NCI-H1092 (cell line): ENCODE measurements around the gene TTC28.
"Not testable (repeated sequence)": the region's sequence is repeated elsewhere in the genome, so short reads cannot be mapped to it uniquely, and the experiment has no call there.

Experiments used
- DNase-seq: peaks from one replicate; lab custom pipeline; 2025; lab: John Stamatoyannopoulos, UW

TTC28 gene

DNA sequence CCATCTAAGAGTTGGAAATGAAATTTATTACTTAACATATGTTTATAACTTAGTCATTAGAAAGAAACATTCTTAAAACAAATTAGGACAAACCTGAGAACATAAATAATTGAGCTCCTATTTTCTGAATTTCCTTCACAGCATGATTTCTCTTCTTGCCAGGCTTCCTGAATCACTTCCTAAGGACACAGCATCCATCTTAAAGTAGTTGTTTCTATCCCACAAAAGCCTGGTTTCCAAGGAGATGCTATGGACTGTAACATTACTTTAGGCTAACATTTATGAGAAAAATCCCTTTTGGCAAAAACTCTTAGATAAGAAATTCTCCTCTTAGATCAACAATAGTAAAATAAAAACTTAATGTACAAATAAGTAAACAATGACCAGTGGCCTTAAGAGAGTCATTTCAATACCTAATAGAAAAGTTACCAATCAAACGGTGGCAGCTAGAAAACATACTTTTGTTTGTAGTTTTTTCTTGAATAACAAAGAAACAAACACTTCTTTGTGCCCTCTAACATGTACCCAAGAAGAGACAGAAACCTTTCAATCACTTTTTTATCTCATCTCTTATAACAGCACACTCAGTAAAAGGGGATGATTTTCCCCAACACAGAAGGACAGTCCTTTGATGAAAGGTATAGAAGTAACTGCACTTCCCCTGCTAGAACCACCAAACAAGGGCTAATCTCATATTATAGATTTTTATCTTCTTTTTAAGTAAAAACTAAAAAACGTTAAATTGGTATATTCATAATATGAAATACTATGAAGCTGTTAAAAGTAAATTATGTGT lies 74.5 kb downstream of the TTC28 start:
- no peak for DNase-seq

DNA sequence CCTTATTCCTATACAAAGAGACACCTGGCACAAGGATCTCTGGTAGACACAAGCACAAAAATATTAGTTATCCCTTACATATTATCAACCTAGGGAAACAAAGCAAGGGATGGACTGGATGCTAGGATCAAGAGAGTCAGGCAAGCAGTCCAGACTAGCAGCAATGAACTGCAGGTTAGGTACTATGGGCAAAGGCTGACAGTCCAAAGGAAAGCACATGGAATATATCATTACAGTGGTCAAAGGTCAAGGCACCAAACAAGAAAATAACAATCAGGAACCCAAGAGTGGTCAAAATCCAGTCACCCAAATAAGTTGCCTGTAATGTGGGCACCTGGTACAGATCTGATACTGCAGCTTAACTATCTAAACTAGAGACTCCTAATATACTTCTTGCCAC lies 77.7 kb downstream of the TTC28 start:
- no peak for DNase-seq

DNA sequence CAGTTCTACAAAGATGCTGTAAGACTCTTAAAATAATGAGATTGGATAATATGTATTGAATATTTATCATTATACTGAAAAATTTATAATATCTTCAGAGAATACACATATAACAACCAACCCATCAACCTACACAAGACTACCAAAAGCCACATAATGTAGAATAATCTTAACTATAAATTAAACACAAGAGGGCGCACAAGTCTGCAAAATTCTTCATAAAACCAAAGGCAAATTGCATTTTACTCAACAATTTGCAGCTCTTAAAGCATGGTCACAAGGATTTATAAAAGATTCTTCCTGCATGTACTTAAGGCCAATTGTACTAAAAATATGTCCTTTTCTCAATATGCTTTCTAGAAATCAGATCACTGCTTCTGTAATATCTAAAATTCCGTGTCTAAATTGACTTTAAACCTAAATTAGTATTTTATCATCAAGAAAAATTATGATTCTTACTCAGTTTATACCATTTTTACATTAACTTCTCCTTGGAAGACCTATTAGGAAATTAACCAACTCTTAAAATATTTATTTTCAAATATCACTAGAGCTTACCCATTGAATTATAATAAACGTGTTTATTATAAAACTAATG lies 79.0 kb downstream of the TTC28 start:
- peak; percentile 30 for DNase-seq

DNA sequence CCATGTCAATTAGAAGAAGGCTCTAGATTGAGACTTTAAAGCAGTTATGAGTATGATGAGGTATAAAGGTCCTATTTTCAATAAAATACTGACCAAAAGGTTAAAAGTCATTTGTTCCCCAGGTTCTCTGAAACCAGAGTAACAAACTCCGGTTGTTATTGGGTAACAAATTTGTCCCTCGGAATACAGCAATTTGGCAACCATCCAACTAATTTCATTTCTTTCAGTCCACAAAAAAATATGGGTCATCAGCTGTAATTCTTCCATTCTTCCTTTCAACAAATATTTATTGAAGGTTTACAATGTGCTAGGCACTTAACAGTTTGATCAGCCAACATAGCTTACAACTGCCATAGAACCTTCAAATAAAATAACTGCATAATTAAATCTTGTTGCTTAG lies 79.9 kb downstream of the TTC28 start:
- no peak for DNase-seq

DNA sequence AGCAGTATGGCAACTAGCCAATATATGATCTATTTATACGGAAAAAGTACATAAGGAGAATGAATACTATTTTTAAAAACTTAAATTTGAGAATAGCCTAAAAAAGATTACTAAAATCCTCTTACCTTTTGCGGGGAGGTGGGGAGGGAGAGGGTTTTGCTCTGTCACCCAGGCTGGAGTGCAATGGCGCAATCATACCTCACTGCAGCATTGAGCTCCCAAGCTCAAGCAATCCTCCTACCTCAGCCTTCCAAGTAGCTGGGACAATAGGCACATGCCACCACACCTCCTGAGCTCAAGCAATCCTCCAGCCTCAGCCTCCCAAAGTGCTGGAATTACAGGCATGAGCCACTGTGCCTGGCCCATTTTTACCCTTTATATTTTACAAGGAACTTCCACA lies 82.0 kb downstream of the TTC28 start:
- no peak for DNase-seq

DNA sequence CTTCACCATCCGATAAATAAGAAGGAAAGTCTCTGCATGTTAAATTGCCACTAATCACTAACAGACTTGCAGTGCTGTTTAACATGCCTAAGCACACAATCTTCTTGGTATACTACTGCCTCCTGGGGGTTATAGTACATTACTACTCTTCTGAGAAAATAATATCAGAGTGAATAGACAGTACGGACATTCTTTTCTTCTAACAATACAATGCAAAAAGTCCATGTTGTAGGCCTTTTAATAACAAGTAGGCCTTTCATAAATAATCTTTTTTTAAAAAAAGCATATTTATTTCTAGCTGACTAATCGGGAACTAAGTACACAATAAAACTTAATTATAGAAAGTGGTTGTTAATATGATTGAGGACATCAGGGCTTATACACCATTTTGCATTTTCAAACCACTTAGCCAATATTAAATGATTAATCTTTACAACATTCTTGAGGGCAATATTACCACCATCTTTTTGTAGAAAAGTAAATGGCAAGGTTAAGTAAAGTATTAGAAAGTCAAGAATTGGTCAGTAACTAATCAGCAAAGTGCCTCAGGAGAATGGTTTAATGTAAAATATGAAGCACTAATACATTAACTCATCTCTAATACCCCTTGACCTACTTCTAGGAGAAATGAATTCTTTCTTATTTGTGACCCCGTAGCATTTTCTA lies 84.7 kb downstream of the TTC28 start:
- DNase-seq: peak; percentile 56

DNA sequence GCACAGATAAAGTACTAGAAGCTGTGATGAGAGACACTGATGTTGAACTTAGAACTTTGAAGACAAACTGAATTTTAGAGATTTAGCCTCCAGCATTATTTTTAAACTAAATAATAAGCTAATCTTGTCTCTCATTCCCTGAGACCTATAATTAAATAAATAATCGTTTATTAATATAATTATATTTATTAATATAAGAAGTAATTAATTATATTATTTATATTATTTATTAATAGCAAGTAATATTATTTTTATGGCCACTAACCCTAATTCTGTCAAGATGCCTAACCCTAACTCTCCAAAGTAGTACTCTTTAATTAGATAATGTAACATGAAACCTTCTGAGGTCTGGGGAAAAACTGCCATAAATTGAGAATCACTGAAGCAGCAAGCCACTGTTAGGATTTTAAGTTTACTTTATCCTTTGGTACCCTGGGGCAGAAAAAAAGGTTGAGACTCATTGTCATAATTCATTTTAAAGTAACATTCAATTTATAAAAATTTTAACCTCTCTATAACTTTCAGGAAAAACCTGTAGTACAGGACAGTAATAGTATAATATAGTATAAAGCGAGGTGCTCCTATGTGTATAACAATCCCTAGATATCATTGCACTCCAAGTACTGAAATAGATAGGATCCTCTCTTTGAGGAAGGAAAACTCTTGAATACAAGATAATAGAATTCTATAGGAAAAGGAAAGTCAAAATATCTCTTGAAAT lies 85.4 kb downstream of the TTC28 start:
- no peak for DNase-seq

DNA sequence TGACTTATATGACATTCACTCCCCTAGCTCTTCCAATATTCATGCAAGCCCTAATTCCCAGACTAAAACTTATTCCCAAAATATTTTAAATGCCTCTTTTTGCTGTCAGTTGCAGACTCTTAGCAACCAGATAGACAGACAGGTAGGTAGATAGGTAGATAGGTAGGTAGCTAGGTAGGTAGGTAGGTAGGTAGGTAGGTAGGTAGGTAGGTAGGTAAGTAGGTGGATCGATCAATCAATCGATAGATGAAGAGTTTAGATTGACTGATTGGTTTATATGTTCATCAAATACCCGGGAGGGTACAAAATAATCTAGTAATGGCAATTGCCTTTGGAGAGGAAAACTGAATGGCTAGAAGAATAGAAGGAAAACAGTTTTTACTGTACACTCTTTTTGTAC lies 86.3 kb downstream of the TTC28 start:
- DNase-seq: no peak

DNA sequence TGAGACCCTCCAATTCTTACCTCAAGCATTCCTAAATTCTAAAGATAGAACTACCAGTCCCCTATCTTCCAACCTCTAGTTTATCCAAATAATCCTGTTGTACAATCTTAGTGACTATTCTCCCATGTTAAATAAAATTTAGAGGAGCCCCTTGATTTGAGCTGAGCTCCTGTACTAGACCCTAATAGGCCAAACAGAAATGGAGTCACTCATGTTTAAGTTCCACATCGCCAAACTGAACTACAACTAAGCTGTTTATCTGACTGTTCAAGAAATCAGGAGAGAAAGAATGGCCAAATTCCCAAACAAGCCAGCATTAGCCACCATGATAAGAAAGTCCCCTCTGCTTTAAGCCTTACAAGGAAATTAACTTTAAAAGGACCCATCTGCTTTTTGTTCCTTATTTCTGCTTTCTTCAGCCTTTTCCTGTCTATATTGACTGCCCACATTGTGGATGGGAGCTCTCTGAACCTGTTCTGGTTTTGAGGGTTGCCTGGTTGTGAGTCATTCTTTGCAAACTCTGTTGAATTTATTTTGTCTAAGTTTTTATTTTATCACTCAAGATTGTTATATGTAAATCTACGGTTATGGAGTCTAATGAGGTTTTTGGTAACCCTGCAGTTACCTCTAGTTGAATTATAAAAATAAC lies 90.4 kb downstream of the TTC28 start:
- DNase-seq: no peak

DNA sequence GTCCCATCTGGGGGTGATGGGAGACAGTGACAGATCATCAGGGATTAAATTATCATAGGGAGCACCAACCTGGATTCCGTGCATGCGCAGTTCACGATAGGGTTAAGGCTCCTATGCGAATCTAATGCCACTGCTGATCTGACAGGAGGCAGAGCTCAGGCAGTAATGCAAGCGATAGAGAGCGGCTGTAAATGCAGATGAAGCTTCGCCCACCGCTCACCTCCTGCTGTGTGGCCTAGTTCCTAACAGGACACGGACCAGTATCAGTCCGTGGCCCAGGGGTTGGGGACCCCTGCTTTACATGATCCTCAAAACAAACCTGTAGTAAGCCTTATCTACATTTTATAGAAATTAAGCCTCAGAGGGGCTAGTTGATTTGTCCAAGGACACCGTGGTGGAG lies 94.3 kb downstream of the TTC28 start:
- DNase-seq: no peak

DNA sequence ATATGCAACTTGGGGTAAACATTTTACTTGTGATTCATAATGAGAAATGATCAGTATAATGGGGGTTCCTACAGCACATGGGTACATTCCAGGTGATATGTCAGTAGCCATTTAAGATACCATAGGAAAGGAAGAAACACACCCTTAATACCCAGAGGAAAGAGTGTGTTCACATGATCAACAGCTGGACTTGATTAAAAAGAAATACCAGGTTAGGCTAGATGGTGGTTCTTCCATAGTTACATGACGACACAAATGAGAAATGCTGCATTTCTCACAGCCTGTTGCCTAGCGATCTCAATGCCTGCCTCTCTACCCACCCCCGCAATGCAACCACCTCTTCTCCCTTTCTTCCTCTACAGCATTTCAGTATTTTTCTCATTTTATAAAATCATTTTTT lies 96.8 kb downstream of the TTC28 start:
- no peak for DNase-seq

DNA sequence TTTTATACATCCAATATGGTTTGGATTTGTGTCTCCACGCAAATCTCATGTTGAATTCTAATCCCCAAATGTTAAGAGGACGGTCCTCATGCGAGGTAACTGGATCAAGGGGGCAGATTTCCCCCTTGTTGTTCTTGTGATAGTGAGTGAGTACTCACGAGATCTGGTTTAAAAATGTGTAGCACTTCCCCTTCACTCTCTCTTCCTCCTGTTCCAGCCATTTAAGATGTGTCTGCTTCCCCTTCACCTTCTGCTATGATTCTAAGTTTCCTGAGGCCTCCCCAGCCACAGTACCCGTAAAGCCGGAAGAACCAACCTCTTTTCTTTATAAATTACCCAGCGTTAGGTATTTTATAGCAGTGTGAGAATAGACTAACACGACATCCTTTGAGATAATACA lies 98.6 kb downstream of the TTC28 start:
- no peak for DNase-seq

DNA sequence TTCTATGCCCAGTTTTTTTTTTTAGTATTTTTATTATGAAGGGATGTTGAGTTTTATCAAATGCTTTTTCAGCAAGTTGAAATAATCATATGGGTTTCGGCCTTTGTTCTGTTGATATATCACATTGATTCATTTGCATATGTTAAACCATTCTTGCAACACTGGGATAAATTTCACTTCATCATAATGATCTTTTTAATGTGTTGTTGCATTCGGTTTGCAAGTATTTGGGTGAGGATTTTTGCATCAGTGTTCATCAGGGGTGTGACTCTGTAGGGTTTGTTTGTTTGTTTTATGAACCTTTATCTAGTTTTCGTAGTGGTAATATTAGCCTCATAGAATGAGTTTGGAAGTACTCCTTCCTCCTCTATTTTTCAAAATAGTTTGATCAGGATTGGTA lies 103.5 kb downstream of the TTC28 start:
- DNase-seq: no peak

DNA sequence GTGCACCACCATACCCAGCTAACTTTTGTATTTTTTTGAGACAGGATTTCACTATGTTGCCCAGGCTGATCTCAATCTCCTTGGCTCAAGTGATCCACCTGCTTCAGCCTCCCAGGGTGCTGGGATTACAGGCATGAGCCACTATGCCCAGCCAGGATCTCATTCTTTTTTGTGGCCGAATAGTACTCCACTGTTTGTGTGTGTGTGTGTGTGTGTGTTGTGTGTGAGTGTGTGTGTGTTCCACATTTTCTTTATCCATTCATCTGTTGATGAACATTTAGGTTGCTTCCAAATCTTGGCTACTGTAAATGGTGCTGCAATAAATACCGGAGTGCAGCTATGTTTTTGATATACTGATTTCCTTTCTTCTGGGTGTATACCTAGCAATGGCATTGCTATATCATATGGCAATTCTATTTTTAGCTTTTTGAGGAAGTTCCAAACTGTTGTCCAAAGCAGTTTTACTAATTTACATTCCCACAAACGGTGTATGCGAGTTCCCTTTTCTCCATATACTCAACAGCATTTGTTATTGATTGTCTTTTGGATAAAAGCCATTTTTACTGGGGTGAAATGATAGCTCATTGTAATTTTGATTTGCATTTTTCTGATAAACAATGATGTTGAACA lies 105.4 kb downstream of the TTC28 start:
- DNase-seq: no peak

DNA sequence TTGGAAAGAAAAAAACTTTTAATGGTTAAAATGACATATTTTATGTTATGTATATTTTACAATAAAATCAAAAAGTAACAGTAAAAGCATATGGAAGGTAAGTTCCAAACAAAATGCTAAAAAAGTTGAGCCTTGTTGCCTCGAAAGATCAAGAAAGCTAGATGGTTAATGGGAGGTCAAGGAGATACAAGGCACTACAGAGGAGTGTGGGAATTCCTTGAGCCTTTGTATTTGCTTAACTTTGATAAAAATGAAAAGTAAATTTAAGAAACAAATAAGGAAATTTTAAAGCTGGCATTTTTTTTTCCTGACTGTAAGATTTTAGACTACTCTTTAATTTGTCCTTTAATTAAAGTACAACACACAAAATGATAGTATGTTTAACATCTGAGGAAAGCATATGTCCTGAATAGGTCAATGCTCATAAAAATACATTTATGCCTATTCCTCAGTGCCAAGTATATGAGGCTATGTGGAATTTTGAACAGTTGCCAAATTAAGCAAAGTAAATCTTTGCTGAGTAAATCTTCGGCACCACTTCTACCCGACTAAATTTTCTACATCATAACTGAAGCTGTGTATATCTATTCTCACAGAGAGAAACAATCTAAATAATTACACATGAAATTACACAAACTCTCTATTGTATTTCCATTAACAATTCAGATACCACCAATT lies 108.8 kb downstream of the TTC28 start:
- no peak for DNase-seq

DNA sequence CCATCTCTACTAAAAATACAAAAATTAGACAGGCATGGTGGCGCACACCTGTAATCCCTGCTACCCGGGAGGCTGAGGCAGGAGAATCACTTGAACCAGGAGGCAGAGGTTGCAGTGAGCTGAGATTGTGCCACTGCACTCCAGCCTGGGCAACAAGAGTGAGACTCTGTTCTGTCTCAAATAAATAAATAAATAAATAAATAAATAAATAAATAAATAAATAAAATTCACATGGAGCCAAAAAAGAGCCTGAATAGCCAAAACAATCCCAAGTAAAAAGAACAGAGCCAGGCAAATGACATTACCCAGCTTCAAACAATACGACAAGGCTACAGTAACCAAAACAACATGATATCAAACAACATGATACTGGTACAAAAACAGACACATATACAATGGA lies 110.7 kb downstream of the TTC28 start:
- not testable (repeated sequence) for DNase-seq

DNA sequence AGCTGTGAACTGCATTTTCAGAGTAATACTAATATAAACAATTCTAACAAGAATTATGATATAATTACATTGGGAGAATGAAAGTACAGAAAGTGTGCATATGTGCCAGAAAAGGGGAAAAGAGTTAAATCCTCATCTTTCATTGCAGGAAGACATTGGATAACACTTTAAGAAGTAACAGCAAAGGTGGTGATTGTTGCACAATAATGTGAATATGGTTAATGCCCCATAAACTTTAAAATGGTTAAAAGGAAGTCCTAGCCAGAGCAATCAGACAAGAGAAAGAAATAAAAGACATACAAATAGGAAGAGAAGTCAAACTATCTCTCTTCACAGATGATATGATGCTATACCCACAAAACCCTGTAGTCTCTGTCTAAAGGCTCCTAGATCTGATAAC lies 111.5 kb downstream of the TTC28 start:
- no peak for DNase-seq

DNA sequence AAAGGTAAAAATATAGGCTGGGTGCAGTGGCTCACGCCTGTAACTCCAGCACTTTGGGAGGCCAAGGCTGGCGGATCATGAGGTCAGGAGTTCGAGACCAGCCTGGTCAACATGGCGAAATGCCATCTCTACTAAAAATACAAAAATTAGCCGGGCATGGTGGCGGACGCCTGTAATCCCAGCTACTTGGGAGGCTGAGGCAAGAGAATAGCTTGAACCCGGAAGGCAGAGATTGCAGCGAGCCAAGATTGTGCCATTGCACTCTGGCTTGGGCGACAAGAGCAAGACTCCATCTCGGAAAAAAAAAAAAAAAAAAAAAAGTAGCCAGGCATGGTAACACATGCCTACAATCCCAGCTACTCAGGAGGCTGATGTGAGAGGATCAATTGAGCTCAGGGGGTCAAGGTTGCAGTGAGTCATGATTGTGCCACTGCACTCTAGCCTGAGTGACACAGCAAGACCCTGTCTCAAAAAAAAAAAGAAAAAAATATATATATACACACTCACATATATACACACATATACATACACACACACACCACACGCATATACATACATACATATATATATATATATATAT lies 112.6 kb downstream of the TTC28 start:
- not testable (repeated sequence) for DNase-seq

DNA sequence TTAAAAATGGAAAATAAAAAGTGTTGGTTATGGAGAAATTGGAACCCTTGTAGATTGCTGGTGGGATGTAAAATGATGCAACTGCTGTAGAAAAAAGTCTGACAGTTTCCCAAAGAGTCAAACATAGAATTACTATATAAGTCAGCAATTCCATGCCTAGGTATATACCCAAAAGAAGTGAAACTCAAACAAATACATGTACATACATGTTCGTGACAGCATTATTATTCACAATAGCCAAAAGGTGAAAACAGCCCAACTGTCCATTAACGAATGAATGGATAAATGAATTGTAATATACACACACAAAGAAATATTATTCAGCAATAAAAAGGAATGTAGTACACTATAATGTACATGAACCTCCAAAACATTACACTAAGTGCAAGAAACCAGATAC lies 116.0 kb downstream of the TTC28 start:
- no peak for DNase-seq

DNA sequence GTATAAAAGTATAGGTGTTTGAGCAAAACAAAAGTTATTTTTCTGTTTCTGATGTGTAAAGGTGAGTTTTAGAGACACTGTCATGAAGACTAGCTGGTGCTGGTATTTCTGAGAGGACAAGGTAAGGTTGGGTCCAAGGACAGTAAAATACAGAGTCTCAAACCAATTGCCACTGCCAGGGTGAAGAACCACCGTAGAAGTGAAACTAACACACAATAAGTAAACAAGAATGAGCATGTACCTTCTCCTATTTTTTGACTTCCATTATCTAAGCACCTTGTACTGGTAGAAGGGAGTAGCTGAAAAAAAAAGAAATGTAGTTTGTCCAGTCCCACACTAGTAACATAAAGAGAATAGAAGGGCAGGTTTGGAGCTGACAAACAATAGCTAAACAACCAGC lies 117.3 kb downstream of the TTC28 start:
- DNase-seq: no peak

DNA sequence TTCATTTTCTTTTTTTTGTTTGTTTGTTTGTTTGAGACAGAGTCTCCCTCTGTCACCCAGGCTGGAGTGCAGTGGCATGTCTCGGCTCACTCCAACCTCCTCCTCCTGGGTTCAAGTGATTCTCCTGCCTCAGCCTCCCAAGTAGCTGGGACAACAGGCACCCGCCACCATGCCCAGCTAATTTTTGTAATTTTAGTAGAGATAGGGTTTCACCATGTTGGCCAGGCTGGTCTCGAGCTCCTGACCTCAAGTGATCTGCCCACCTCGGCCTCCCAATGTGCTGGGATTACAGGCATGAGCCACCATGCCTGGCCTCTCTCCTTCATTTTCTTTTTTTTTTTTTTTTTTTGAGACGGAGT lies 118.9 kb downstream of the TTC28 start:
- not testable (repeated sequence) for DNase-seq
